K562 (cell line): ENCODE measurements around the gene NT5C1A. TPM values are rescaled to one million over a fixed set of nuclear protein-coding genes. Genes with fewer than 3 reads are reported as not detected.

Experiments
- BRD9 ChIP-seq: fragments of 450-650 bp; IDR thresholded peaks from 2 replicates; pipeline ENCODE4 v1.6.1; 2018; ENCODE audit warnings: low read depth; ENCODE audit not compliant: partially characterized antibody
- FOXA3 ChIP-seq, 2 experiments: fragments of 450-650 bp in 1 of 2; sonication (generic) in 1 of 2; formaldehyde crosslinking; IDR thresholded peaks in 1 of 2; conservative IDR thresholded peaks in 1 of 2; 2 replicates each; pipeline versions ENCODE4 v1.4.0 to v1.8.0; 2020 to 2022; ENCODE audit warnings: mild to moderate bottlenecking in 2 of 2, missing genetic modification reagents in 1 of 2
- FOXP1 ChIP-seq: sonication (generic); formaldehyde crosslinking; IDR thresholded peaks from 2 replicates; pipeline ENCODE4 v1.8.0; 2022; ENCODE audit warnings: mild to moderate bottlenecking, missing genetic modification reagents
- HMG20A ChIP-seq: fragments of 450-650 bp; formaldehyde crosslinking; conservative IDR thresholded peaks from 2 replicates; pipeline ENCODE4 v1.4.0; 2020; ENCODE audit warnings: mild to moderate bottlenecking, mixed read lengths
- ILK ChIP-seq: fragments of 450-650 bp; IDR thresholded peaks from 2 replicates; pipeline ENCODE4 v1.6.1; 2016; ENCODE audit warnings: missing genetic modification characterization, low read depth, mild to moderate bottlenecking, missing compliant biosample characterization, moderate library complexity, borderline replicate concordance
- JUND ChIP-seq, 2 experiments: IDR thresholded peaks; 2 replicates in 1 of 2; 3 replicates in 1 of 2; pipeline ENCODE4 v1.6.1; 2011; ENCODE audit warnings: borderline replicate concordance in 2 of 2, low read depth in 2 of 2, low read length in 2 of 2, improper control_type of control experiment in 1 of 2, missing biosample characterization in 1 of 2, missing genetic modification characterization in 1 of 2, missing genetic modification reagents in 1 of 2
- KLF10 ChIP-seq: fragments of 250-450 bp; sonication (Bioruptor Pico); IDR thresholded peaks from 2 replicates; pipeline ENCODE4 v1.6.1; 2021; ENCODE audit warnings: matching md5 sums
- MAFG ChIP-seq: fragments of 450-650 bp; conservative IDR thresholded peaks from 2 replicates; pipeline ENCODE4 v1.6.1; 2016; ENCODE audit warnings: missing genetic modification characterization, missing compliant biosample characterization
- MTA2 ChIP-seq: fragments of 450-650 bp; IDR thresholded peaks from 2 replicates; pipeline ENCODE4 v1.6.1; 2016; ENCODE audit warnings: low read depth
- MXI1 ChIP-seq: IDR thresholded peaks from 2 replicates; pipeline ENCODE4 v1.6.1; 2011; ENCODE audit warnings: low read depth, mild to moderate bottlenecking, improper control_type of control experiment, low read length
- MYC ChIP-seq, 2 experiments: fragments of 250-450 bp in 1 of 2; sonication (Bioruptor Pico) in 1 of 2; IDR thresholded peaks; 2 replicates each; pipeline versions ENCODE4 v1.5.1 to v1.6.1; 2012 to 2021; ENCODE audit warnings: low read depth in 2 of 2, borderline replicate concordance in 1 of 2, improper control_type of control experiment in 1 of 2, low read length in 1 of 2, mild to moderate bottlenecking in 1 of 2, moderate library complexity in 1 of 2
- NCOA4 ChIP-seq: fragments of 450-650 bp; IDR thresholded peaks from 2 replicates; pipeline ENCODE4 v1.6.1; 2018; ENCODE audit warnings: mild to moderate bottlenecking; ENCODE audit not compliant: partially characterized antibody
- PCBP2 ChIP-seq: fragments of 200-400 bp; formaldehyde crosslinking; IDR thresholded peaks from 2 replicates; pipeline ENCODE4 v1.6.1; 2018; ENCODE audit warnings: low read length, low read depth, mild to moderate bottlenecking, moderate library complexity; ENCODE audit not compliant: poor library complexity, severe bottlenecking
- RAD21 ChIP-seq, 2 experiments: fragments of 250-450 bp in 1 of 2; fragments of 450-650 bp in 1 of 2; sonication (Bioruptor Pico) in 1 of 2; formaldehyde crosslinking in 1 of 2; IDR thresholded peaks in 1 of 2; conservative IDR thresholded peaks in 1 of 2; 2 replicates each; pipeline versions ENCODE4 v1.4.0 to v1.8.0; 2020 to 2022; ENCODE audit warnings: mild to moderate bottlenecking in 2 of 2, moderate library complexity in 1 of 2
- SMAD4 ChIP-seq: fragments of 250-450 bp; sonication (Bioruptor Pico); conservative IDR thresholded peaks from 2 replicates; pipeline ENCODE4 v1.8.0; 2021; ENCODE audit warnings: inconsistent platforms, mild to moderate bottlenecking, moderate library complexity
- SOX6 ChIP-seq: fragments of 450-650 bp; IDR thresholded peaks from 2 replicates; pipeline ENCODE4 v1.6.1; 2014; ENCODE audit warnings: mild to moderate bottlenecking
- SP1 ChIP-seq: sonication (generic); formaldehyde crosslinking; IDR thresholded peaks from 2 replicates; pipeline ENCODE4 v1.8.1; 2022; ENCODE audit warnings: mild to moderate bottlenecking, missing genetic modification reagents
- TAF1 ChIP-seq: IDR thresholded peaks from 2 replicates; pipeline ENCODE4 v1.6.1; 2011; ENCODE audit warnings: mild to moderate bottlenecking, low read length, moderate library complexity; ENCODE audit not compliant: insufficient read depth, control insufficient read depth, severe bottlenecking; ENCODE audit errors: extremely low read depth
- TBP ChIP-seq: optimal IDR thresholded peaks from 2 replicates; pipeline ENCODE3; 2011; ENCODE audit warnings: low read depth, low read length, improper control_type of control experiment
- TRIM28 ChIP-seq: fragments of 450-650 bp; IDR thresholded peaks from 2 replicates; pipeline ENCODE4 v1.6.1; 2017
- ZNF224 ChIP-seq: sonication (generic); formaldehyde crosslinking; IDR thresholded peaks from 2 replicates; pipeline ENCODE4 v1.8.0; 2022; ENCODE audit warnings: mild to moderate bottlenecking, missing genetic modification reagents
- ZNF644 ChIP-seq: fragments of 200-800 bp; sonication (Bioruptor generic); IDR thresholded peaks from 2 replicates; pipeline ENCODE4 v1.6.1; 2016; ENCODE audit warnings: low read depth, missing genetic modification characterization, missing compliant biosample characterization
- polyA plus RNA-seq, 8 experiments: library from polyadenylated mRNA; depleted of rRNA in 4 of 8; stranded (reverse) in 5 of 8; unstranded in 3 of 8; fragments of >200 nt; fragmentation: Nextera tagmentation in 2 of 8; fragmentation: Illumina TruSeq in 1 of 8; extraction: Ambion mirVana in 2 of 8; extraction: Trizol in 1 of 8; gene quantifications; 2 replicates each; pipeline versions ENCODE4 v1.2.1 to v1.2.3, GENCODE V29; 2011 to 2014; ENCODE audit warnings: inconsistent platforms in 1 of 8, missing spikeins in 1 of 8
- total RNA-seq, 7 experiments: library from RNA; depleted of rRNA in 6 of 7; stranded (reverse); fragments of >200 nt in 6 of 7; fragmentation: Illumina TruSeq in 2 of 7; extraction: Trizol in 2 of 7; gene quantifications; 2 replicates each; pipeline versions ENCODE4 v1.2.1 to v1.2.3, GENCODE V29; 2011 to 2021; ENCODE audit warnings: low replicate concordance in 1 of 7
- TF ChIP-seq, protein P1 (sequence below), 2 experiments: fragments of 450-650 bp; conservative IDR thresholded peaks; 2 replicates each; pipeline ENCODE4 v1.6.1; 2017; ENCODE audit warnings: mild to moderate bottlenecking in 2 of 2, moderate library complexity in 2 of 2
- TF ChIP-seq, protein P2 (sequence below): fragments of 200-800 bp; sonication (Bioruptor generic); IDR thresholded peaks from 2 replicates; pipeline ENCODE4 v1.6.1; 2017; ENCODE audit warnings: missing genetic modification characterization, missing compliant biosample characterization

NT5C1A gene
- total and polyA plus RNA-seq, 9 of the 15 experiments (the other 6 are each of a cell fraction or from before 2014, with no cell fraction given): not detected

DNA sequence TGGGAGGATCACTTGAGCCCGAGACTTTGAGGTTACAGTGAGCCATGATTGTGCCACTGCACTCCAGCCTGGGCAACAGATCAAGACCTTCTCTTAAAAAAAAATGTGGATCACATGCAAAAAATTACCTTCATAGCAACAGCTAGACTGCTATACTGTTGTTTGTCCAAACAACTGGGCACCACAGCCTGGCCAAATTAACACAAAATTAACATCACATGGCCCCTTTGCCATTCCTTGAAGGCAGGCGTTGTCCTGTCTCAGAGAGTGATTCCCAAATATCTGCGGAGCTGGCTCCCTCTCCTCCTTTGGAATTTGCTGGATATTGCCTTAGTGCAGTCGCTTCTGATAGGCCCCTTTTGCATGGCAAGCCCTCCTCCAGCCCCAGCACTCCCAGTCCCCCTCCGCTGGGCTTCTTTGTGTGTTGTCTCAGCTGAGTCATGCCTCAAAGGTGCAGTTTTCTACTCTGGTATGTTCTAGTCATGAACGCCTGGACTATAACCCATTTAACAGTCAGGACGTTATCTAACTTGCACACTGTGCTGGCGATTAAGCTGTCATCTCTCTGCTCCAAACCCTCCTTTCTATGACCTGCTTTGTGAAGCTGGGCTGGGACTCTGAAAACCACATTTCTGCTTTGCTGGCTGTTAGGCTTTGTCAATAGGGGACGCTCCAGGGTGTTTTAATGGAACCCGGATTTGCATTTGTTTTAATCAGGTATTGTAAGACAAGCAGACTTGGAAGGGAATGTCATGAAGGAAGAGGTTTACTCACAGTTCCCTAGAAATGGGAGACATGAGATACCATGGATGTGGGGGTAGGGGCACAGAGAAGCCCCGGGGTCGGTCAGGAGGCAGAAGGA, 39.4 kb upstream of the NT5C1A start (continued):
- TF ChIP-seq MYC (IDR thresholded peaks at IDR 0.05; ENCODE audit: low read depth, low read length): peak; percentile 76
- no peak for TF ChIP-seq MYC (CRISPR knock-in tag; IDR thresholded peaks at IDR 0.05; ENCODE audit: borderline replicate concordance, low read depth)
- peak; percentile 92 for TF ChIP-seq MTA2
- peak; percentile 50 for TF ChIP-seq TBP
- TF ChIP-seq PCBP2: no peak
- TF ChIP-seq TRIM28: peak; percentile 87
- no peak for TF ChIP-seq TAF1
- peak; percentile 44 for TF ChIP-seq BRD9
- peak; percentile 46; the same call in 1 of the 2 replicates for TF ChIP-seq MXI1
- TF ChIP-seq RAD21 (CRISPR knock-in tag; conservative IDR thresholded peaks at IDR 0.05 in 1 of 2, IDR thresholded peaks at IDR 0.05 in 1 of 2): peak in 1 of 2 experiments; percentile 54; a peak in 3 of 4 replicates
- peak; percentile 94 for TF ChIP-seq MAFG (tag)
- peak; percentile 77 to 92 for TF ChIP-seq FOXA3 (CRISPR knock-in tag; conservative IDR thresholded peaks at IDR 0.05 in 1 of 2, IDR thresholded peaks at IDR 0.05 in 1 of 2)
- no peak for TF ChIP-seq HMG20A (CRISPR knock-in tag)
- peak; percentile 50; the same call in 1 of the 2 replicates for TF ChIP-seq FOXP1
- peak; percentile 76; the same call in 1 of the 2 replicates for TF ChIP-seq SP1 (CRISPR knock-in tag)
- TF ChIP-seq, protein P1, sequence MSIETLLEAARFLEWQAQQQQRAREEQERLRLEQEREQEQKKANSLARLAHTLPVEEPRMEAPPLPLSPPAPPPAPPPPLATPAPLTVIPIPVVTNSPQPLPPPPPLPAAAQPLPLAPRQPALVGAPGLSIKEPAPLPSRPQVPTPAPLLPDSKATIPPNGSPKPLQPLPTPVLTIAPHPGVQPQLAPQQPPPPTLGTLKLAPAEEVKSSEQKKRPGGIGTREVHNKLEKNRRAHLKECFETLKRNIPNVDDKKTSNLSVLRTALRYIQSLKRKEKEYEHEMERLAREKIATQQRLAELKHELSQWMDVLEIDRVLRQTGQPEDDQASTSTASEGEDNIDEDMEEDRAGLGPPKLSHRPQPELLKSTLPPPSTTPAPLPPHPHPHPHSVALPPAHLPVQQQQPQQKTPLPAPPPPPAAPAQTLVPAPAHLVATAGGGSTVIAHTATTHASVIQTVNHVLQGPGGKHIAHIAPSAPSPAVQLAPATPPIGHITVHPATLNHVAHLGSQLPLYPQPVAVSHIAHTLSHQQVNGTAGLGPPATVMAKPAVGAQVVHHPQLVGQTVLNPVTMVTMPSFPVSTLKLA (conservative IDR thresholded peaks at IDR 0.05): peak; percentile 46 to 71; a peak in 3 of 4 replicates
- no peak for TF ChIP-seq KLF10
- peak; percentile 87 for TF ChIP-seq SMAD4 (CRISPR knock-in tag)
- no peak for TF ChIP-seq ILK (tag)
- TF ChIP-seq, protein P2, sequence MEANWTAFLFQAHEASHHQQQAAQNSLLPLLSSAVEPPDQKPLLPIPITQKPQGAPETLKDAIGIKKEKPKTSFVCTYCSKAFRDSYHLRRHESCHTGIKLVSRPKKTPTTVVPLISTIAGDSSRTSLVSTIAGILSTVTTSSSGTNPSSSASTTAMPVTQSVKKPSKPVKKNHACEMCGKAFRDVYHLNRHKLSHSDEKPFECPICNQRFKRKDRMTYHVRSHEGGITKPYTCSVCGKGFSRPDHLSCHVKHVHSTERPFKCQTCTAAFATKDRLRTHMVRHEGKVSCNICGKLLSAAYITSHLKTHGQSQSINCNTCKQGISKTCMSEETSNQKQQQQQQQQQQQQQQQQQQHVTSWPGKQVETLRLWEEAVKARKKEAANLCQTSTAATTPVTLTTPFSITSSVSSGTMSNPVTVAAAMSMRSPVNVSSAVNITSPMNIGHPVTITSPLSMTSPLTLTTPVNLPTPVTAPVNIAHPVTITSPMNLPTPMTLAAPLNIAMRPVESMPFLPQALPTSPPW (CRISPR knock-in tag): peak; percentile 58
- TF ChIP-seq ZNF224 (CRISPR knock-in tag): 0 out of 2 replicates have a peak, but pooled peaks have one; percentile 34
- no peak for TF ChIP-seq NCOA4
- TF ChIP-seq SOX6: peak; percentile 92
- peak; percentile 50; the same call in 1 of the 2 replicates for TF ChIP-seq ZNF644 (tag)
- TF ChIP-seq JUND (IDR thresholded peaks at IDR 0.05; ENCODE audit: borderline replicate concordance, low read depth, low read length): peak; percentile 91
- TF ChIP-seq JUND (tag; IDR thresholded peaks at IDR 0.05; ENCODE audit: borderline replicate concordance, low read depth, low read length): peak; percentile 94; the same call in 2 of the 3 replicates
